Hindlimb muscle (tissue), 1 donor: ENCODE data around the gene PCBP3. TPM values are rescaled to one million over a fixed set of nuclear protein-coding genes. Genes with fewer than 3 reads are reported as not detected.
"Not testable (repeated sequence)": the region's sequence is repeated elsewhere in the genome, so short reads cannot be mapped to it uniquely, and the experiment has no call there.

Experiments
- DNase-seq: peaks from one replicate; pipeline ENCODE4 v3.0.0-alpha.2; 2013
- polyA plus RNA-seq: library from polyadenylated mRNA; unstranded; fragments of 120-200 nt; gene quantifications from one replicate; pipeline ENCODE4 v1.2.1, GENCODE V29; 2013; ENCODE audit not compliant: insufficient read length

The PCBP3 gene
- polyA plus RNA-seq, 1 donor = 0.81 TPM

- no peak for DNase-seq
Observed at GRCh38 chr21:45788637-45789506, 145.3 kb downstream of the PCBP3 start.

DNA sequence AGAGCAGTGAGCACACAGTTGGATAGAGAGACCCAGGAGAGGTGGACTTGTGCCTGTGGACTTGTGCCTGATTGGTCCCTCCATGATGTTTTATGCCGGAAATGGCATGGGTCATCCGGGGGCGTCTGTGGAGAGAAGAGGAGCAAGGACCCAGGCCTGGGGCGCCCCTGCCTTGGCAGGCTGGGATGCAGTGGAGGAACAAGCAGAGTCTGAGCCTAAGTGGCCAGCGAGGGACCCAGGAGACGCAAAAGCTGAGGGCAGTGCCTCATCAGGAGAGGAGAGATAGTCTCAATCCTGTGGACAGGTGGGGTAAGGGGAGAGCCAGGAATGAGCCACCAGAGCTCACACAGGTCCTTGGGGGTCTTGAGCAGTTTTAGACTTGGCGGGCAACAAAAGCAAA, 146.9 kb downstream of the PCBP3 start:
- no peak for DNase-seq

DNA sequence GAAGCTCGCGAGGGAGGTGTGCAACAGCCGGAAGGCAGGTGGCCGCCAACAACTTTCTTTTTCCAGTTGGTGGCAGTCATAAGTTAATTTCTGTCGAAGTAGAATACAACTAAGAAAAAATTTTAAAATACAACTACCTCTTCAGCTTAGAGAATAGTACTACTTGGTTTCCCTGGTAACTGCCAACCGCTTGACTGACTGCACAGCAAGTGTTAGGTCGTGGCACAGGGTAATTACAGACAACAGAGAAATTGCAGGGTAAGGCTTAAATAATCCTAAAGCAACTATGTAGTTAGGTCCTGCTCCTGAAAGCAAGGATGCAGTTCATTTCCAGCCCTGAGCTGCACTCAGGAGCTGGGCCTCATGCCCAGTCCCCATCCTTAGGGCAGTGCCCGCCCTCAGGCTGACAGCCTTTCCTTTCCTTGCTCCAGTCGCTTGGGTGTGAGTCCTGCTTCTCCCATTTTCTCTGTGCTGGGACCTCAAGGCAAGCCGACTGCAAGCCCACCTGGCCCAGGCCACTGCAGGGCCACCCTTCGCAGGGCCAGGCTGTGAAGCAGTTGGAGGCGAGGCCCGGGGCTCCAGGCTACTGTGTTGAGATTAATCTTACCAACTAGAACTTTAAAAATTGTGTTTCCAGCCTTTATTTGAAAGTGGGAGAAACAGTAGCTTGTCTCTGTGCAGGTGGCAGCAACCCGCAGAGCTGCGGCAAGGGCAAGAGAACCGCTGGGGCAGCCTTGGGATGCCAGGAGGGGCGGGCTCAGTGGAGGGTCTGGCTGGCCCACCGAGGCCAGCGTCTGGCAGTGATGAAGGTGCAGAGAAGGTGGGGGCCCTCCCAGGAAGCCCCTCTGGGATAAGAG, 148.3 kb downstream of the PCBP3 start:
- DNase-seq = no peak

GRCh38 chr21:45792682-45793383, 149.3 kb downstream of the PCBP3 start:
- no peak for DNase-seq

DNA sequence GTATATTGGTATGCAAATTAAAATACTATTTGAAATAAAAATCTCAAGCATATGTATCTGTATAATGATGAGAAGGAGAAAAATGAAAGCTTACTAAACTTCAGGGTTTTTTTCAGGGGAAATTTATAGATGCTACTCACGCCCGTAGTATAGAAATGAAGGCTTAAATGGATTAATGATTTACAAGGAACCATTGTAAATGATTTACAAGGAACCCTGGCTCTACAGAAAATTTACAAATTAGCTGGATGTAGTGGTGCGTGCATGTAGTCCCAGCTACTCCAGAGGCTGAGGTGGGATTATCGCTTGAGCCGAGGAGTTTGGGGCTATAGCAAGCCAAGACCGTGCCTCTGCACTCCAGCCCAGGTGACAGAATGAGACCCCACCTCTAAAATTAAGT, 150.5 kb downstream of the PCBP3 start:
- no peak for DNase-seq

GRCh38 chr21:45796003-45796402, 152.5 kb downstream of the PCBP3 start:
- DNase-seq = no peak

GRCh38 chr21:45797338-45797737, 153.8 kb downstream of the PCBP3 start:
- no peak for DNase-seq

DNA sequence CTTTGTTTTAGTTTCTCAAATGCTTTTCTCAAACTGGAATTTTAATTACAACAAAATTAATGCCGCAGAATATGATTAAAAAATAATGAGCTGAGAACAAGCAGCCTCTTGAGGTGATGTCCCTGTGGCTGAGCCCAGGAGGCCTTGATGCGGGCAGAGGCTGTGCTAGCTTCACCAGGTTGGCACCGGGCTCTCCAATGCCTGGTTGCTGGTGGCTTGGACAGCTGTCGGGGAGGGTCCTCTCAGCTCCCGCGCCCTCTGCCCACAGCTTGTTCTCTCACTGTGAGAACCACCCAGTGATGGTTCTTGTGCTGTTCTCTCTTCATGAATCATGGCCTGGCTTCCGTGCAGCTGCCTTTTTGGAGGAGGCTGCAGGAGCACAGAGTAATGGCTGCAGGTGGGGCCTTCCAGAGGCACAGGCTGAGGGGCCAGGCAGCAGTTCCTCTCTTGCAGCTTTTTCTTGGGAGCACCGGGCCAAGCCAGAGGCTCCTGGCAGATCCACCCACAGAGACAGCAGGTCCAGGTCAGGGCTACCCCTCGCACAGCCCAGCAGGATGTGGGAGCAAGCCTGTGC, 156.3 kb downstream of the PCBP3 start:
- DNase-seq = no peak

GRCh38 chr21:45800339-45801080, 157.0 kb downstream of the PCBP3 start:
- DNase-seq = no peak

DNA sequence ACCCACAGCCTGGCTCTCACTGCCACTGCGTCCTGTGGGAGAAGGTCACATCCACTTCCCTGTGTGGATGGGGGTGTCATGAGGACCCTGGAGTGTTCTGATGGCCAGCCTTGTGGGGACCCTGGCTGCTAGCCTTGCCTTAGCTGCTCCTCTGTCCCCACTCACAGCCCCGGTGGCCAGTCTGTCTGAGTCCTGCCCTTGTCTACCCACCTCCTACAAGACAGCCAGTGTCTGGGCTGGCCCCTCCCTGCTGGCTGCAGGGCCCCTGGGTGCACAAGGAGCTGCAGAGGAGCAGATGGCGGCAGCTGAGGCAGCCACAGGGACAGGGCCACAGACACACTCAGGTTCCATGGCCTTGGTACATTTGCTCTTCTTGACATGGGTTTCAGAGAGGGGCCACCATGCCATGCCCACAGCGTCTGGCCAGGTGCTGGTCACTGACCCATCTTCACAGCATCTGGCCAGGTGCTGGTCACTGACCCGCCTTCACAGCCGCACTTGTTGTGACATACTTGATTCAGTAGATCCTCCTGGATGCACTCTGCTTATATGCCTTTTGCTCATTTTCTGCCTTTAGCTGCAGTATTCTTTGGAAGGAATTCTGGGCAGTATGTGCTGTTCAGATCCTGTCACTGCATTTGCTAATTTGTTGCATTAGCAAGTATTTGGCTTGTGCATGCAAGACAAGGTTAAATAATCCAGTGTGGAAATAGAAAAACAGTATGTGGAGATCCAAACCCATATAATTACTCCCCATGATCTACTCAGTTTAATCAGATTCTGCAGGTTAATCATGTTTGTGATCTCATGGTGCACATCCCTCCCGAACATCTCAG, 157.8 kb downstream of the PCBP3 start:
- DNase-seq = no peak

GRCh38 chr21:45801989-45802388, 158.5 kb downstream of the PCBP3 start:
- DNase-seq = no peak

- no peak for DNase-seq
Observed at GRCh38 chr21:45802425-45802824, 158.9 kb downstream of the PCBP3 start.

GRCh38 chr21:45802956-45803617, 159.6 kb downstream of the PCBP3 start:
- no peak for DNase-seq

- DNase-seq = no peak
Observed at GRCh38 chr21:45803618-45804340, 160.3 kb downstream of the PCBP3 start.

DNA sequence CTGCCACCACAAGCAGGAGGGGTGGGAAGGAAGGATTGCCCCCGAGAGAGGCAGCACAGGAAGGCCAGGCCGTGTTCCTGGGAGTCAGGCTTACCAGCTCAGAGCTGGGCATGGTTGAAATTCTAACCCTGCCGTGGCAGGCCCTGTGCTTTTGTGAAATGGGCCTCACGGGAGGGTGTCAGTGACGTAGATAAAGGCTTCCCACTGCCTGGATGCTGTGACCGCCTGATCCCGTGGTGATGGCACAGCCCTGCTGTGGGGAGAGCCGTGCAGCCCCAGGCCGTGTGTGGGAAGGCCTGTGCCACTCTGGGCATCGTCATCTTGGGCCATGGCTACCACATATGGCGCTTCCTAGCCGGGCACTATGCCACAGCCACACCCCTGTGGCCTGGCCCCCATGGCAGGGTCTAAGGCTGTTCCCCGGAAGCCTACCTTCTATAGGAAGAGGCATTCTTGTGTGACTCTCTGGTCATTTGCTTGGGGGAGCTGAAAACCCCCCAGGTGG, 161.3 kb downstream of the PCBP3 start:
- no peak for DNase-seq

DNA sequence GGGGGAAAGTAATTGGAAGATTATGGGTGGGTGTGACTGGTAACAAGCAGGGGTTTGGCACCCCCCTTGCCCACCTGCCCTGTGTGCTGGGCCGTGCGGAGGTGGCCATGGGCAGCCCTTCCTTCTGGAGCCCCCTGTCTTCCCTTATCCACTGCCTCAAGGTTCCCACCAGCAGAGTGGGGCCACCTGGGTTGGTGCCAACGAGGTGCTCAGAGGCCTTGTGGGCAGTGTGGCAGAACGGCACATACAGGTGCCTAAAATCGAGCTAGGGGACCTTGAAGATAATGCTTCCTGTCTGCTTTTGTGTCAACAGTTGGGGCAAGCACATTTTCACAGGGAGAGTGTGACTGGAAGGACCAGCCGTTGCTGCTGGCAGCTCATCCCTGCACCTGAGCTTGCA, 161.8 kb downstream of the PCBP3 start:
- DNase-seq = no peak

DNA sequence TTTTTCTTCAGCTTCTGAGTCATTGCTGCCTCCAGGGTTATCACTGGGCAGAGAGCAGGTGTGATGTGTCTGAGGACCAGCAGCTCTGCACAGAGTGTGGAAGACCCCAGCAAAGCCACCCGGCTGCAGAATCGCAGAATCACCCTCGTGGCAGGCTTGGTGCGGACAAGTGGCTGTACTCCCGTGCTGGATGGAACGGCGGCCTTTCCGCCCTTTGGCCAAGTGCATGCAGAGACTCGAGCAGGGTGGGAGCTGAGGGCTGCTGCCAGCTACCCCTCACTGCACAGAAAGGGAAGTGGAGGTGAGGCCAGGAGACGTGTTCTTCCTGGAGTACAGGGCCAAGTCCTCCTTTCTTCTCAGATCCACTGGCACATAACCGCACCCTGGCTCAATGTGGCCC, 162.5 kb downstream of the PCBP3 start:
- DNase-seq = no peak

DNA sequence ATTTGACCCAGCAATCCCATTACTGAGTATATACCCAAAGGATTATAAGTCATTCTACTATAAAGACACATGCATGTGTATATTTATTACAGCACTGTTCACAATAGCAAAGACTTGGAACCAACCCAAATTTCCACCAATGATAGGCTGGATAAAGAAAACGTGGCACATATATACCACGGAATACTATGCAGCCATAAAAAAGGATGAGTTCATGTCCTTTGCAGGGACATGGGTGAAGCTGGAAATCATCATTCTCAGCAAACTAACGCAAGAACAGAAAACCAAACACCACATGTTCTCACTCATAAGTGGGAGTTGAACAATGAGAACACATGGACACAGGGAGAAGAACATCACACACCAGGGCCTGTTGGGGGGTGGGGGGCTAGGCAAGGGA, 165.1 kb downstream of the PCBP3 start:
- not testable (repeated sequence) for DNase-seq

GRCh38 chr21:45809421-45809820, 165.9 kb downstream of the PCBP3 start:
- DNase-seq = no peak
